C4-2B (cell line): ENCODE measurements around the gene KATNIP.

ENCODE experiments used
- CTCF ChIP-seq: fragments of 450-650 bp; conservative IDR thresholded peaks from 2 replicates; pipeline ENCODE4 v1.5.1; 2017; ENCODE audit warnings: mild to moderate bottlenecking
- ZFX ChIP-seq: fragments of 450-650 bp; IDR thresholded peaks from 2 replicates; pipeline ENCODE4 v1.6.1; 2017

- no peak for TF ChIP-seq CTCF
- TF ChIP-seq ZFX: no peak
Observed at GRCh38 chr16:27582883-27583282, 32.9 kb downstream of the KATNIP start.
